IgD-negative memory B cell (primary cell): ENCODE data around the gene INCA1. TPM values are rescaled to one million over a fixed set of nuclear protein-coding genes. Genes with fewer than 3 reads are reported as not detected.

Source experiments
- H3K27ac Mint-ChIP-seq, 3 donors: one replicate each; pipeline ENCODE4 v1.8.0; 2020 to 2022; ENCODE audit warnings: mild to moderate bottlenecking in 3 of 3, mixed read lengths in 3 of 3, moderate library complexity in 1 of 3
- H3K27me3 Mint-ChIP-seq: one replicate; pipeline ENCODE4 v1.8.0; 2021; ENCODE audit warnings: mixed read lengths
- H3K36me3 Mint-ChIP-seq: one replicate; pipeline ENCODE4 v1.8.0; 2020; ENCODE audit warnings: mild to moderate bottlenecking, mixed read lengths
- H3K4me1 Mint-ChIP-seq, 3 donors: one replicate each; pipeline ENCODE4 v1.8.0; 2020 to 2022; ENCODE audit warnings: mixed read lengths in 3 of 3, mild to moderate bottlenecking in 1 of 3
- H3K4me3 Mint-ChIP-seq, 4 donors: one replicate each; pipeline ENCODE4 v1.8.0; 2020 to 2022; ENCODE audit warnings: mild to moderate bottlenecking in 4 of 4, mixed read lengths in 4 of 4, moderate library complexity in 3 of 4
- H3K9me3 Mint-ChIP-seq, 3 donors: one replicate each; pipeline ENCODE4 v1.8.0; 2020 to 2021; ENCODE audit warnings: mixed read lengths in 3 of 3, mild to moderate bottlenecking in 1 of 3
- polyA plus RNA-seq: library from polyadenylated mRNA; unstranded; fragments of 300-500 nt; fragmentation: Illumina TruSeq; gene quantifications from one replicate; pipeline ENCODE4 v1.2.3, GENCODE V29; 2021

The INCA1 gene
- polyA plus RNA-seq, 1 donor from 2014 or later, result 0.36 TPM

GRCh38 chr17:4951486-4951885, 45.8 kb downstream of the INCA1 start:
- Mint-ChIP-seq H3K4me3 (peak overlapping the region in 3 of 4 donors; percentile 54 to 86 (median 60)), H3K27me3 (no peaks in the 10 kb centered on the region), H3K36me3 (no peaks in the 10 kb centered on the region), H3K27ac (peak overlapping the region in 2 of 3 donors; percentile 33 to 92), H3K9me3 (no peaks in the 10 kb centered on the region), H3K4me1 (peaks cover 4 to 7% (median 6%) of the 10 kb centered on the region in 3 donors)

- Mint-ChIP-seq H3K36me3 (peaks cover 3% of the 10 kb centered on the region), H3K4me3 (peak within 1 kb of the TSS; percentile 82 to 93 (median 88)), H3K27ac (peak within 1 kb of the TSS; percentile 90 to 92 (median 91)), H3K4me1 (peaks cover 8 to 13% (median 12%) of the 10 kb centered on the region in 3 donors), H3K9me3 (no peaks in the 10 kb centered on the region), H3K27me3 (no peaks in the 10 kb centered on the region)
Measured at GRCh38 chr17:4950746-4951204, 46.5 kb downstream of the INCA1 start, which contains the start of gene ENO3. TSS of gene ENO3 (plus strand) at chr17:4951119. CDS start at chr17:4951830, 711 bp downstream.

GRCh38 chr17:4950075-4950745, 47.1 kb downstream of the INCA1 start:
- no peaks in the 10 kb centered on the region for H3K9me3 Mint-ChIP-seq
- H3K27me3 Mint-ChIP-seq, result no peaks in the 10 kb centered on the region
- peaks cover 3% of the 10 kb centered on the region for H3K36me3 Mint-ChIP-seq
- H3K4me1 Mint-ChIP-seq, result peaks cover 13 to 18% (median 16%) of the 10 kb centered on the region in 3 donors
- peak overlapping the region; percentile 90 to 92 (median 91) for H3K27ac Mint-ChIP-seq
- H3K4me3 Mint-ChIP-seq, result peak overlapping the region; percentile 82 to 93 (median 88)

GRCh38 chr17:4949321-4950074, 47.8 kb downstream of the INCA1 start:
- Mint-ChIP-seq H3K36me3 (peaks cover 3% of the 10 kb centered on the region), H3K9me3 (no peaks in the 10 kb centered on the region), H3K27ac (peak overlapping the region; percentile 69 to 97 (median 95)), H3K4me3 (peak overlapping the region; percentile 91 to 98 (median 96)), H3K27me3 (no peaks in the 10 kb centered on the region), H3K4me1 (peaks cover 18 to 24% (median 22%) of the 10 kb centered on the region in 3 donors)

- peak overlapping the region; percentile 91 to 98 (median 96) for H3K4me3 Mint-ChIP-seq
- H3K27ac Mint-ChIP-seq, result peak overlapping the region; percentile 95 to 99 (median 97)
Measured at GRCh38 chr17:4948931-4949320, 48.4 kb downstream of the INCA1 start.

GRCh38 chr17:4948166-4948930, 49.0 kb downstream of the INCA1 start, which contains the start of gene PFN1:
TSS of gene PFN1 (minus strand) at chr17:4948530. CDS start at chr17:4948394, 136 bp downstream.
- Mint-ChIP-seq H3K4me3 (peak within 1 kb of the TSS; percentile 91 to 99 (median 96)), H3K36me3 (peaks cover 3% of the 10 kb centered on the region), H3K27me3 (no peaks in the 10 kb centered on the region), H3K9me3 (no peaks in the 10 kb centered on the region), H3K4me1 (peaks cover 25 to 30% (median 30%) of the 10 kb centered on the region in 3 donors), H3K27ac (peak within 1 kb of the TSS; percentile 95 to 99 (median 97))

More at GRCh38 chr17:4948931-4949320, 48.4 kb downstream of the INCA1 start:
- Mint-ChIP-seq H3K4me1 (peaks cover 23 to 29% (median 28%) of the 10 kb centered on the region in 3 donors), H3K27me3 (no peaks in the 10 kb centered on the region), H3K36me3 (peaks cover 3% of the 10 kb centered on the region), H3K9me3 (no peaks in the 10 kb centered on the region)

GRCh38 chr17:4947411-4948165, 49.7 kb downstream of the INCA1 start:
- Mint-ChIP-seq H3K4me1 (peaks cover 25 to 37% (median 32%) of the 10 kb centered on the region in 3 donors), H3K27ac (peak overlapping the region; percentile 93 to 97 (median 96)), H3K36me3 (peaks cover 3% of the 10 kb centered on the region), H3K4me3 (peak overlapping the region; percentile 91 to 99 (median 96)), H3K9me3 (no peaks in the 10 kb centered on the region), H3K27me3 (no peaks in the 10 kb centered on the region)

- H3K4me1 Mint-ChIP-seq, result peaks cover 26 to 43% (median 32%) of the 10 kb centered on the region in 3 donors
- H3K36me3 Mint-ChIP-seq, result peaks cover 3% of the 10 kb centered on the region
- no peaks in the 10 kb centered on the region for H3K9me3 Mint-ChIP-seq
- H3K27me3 Mint-ChIP-seq, result no peaks in the 10 kb centered on the region
- peak overlapping the region; percentile 91 to 99 (median 96) for H3K4me3 Mint-ChIP-seq
- peak overlapping the region; percentile 90 to 97 (median 93) for H3K27ac Mint-ChIP-seq
Measured at GRCh38 chr17:4947010-4947410, 50.3 kb downstream of the INCA1 start.

GRCh38 chr17:4946312-4946976, 50.9 kb downstream of the INCA1 start:
- H3K9me3 Mint-ChIP-seq, result no peaks in the 10 kb centered on the region
- peak overlapping the region; percentile 91 to 99 (median 96) for H3K4me3 Mint-ChIP-seq
- no peaks in the 10 kb centered on the region for H3K27me3 Mint-ChIP-seq
- peaks cover 32 to 49% (median 37%) of the 10 kb centered on the region in 3 donors for H3K4me1 Mint-ChIP-seq
- H3K36me3 Mint-ChIP-seq, result peaks cover 5% of the 10 kb centered on the region
- peak overlapping the region; percentile 90 to 97 (median 93) for H3K27ac Mint-ChIP-seq

GRCh38 chr17:4945944-4946280, 51.4 kb downstream of the INCA1 start:
- peaks cover 5% of the 10 kb centered on the region for H3K36me3 Mint-ChIP-seq
- peak overlapping the region; percentile 91 to 99 (median 96) for H3K4me3 Mint-ChIP-seq
- peaks cover 37 to 53% (median 41%) of the 10 kb centered on the region in 3 donors for H3K4me1 Mint-ChIP-seq
- H3K27me3 Mint-ChIP-seq, result no peaks in the 10 kb centered on the region
- H3K27ac Mint-ChIP-seq, result peak overlapping the region; percentile 90 to 97 (median 93)
- no peaks in the 10 kb centered on the region for H3K9me3 Mint-ChIP-seq

- Mint-ChIP-seq H3K4me1 (peaks cover 37 to 53% (median 39%) of the 10 kb centered on the region in 3 donors), H3K27me3 (no peaks in the 10 kb centered on the region), H3K27ac (peak overlapping the region; percentile 90 to 97 (median 94)), H3K9me3 (no peaks in the 10 kb centered on the region), H3K36me3 (peaks cover 5% of the 10 kb centered on the region), H3K4me3 (peak overlapping the region; percentile 79 to 97 (median 94))
Measured at GRCh38 chr17:4945176-4945943, 52.0 kb downstream of the INCA1 start.

GRCh38 chr17:4944554-4945175, 52.7 kb downstream of the INCA1 start:
- peaks cover 41 to 54% (median 42%) of the 10 kb centered on the region in 3 donors for H3K4me1 Mint-ChIP-seq
- H3K27me3 Mint-ChIP-seq, result no peaks in the 10 kb centered on the region
- H3K27ac Mint-ChIP-seq, result peak overlapping the region; percentile 16 to 97 (median 90)
- H3K36me3 Mint-ChIP-seq, result peaks cover 5% of the 10 kb centered on the region
- no peaks in the 10 kb centered on the region for H3K9me3 Mint-ChIP-seq
- peak overlapping the region; percentile 79 to 97 (median 94) for H3K4me3 Mint-ChIP-seq
